NCI-H748 (cell line): ENCODE results near the gene ADGB.
A peak's percentile ranks its signal among the peaks of the same experiment; 100 is the strongest.

Source experiments
- DNase-seq: peaks from one replicate; lab custom pipeline; 2025; ENCODE audit not compliant: unreplicated experiment; lab: John Stamatoyannopoulos, UW

Gene ADGB

DNA sequence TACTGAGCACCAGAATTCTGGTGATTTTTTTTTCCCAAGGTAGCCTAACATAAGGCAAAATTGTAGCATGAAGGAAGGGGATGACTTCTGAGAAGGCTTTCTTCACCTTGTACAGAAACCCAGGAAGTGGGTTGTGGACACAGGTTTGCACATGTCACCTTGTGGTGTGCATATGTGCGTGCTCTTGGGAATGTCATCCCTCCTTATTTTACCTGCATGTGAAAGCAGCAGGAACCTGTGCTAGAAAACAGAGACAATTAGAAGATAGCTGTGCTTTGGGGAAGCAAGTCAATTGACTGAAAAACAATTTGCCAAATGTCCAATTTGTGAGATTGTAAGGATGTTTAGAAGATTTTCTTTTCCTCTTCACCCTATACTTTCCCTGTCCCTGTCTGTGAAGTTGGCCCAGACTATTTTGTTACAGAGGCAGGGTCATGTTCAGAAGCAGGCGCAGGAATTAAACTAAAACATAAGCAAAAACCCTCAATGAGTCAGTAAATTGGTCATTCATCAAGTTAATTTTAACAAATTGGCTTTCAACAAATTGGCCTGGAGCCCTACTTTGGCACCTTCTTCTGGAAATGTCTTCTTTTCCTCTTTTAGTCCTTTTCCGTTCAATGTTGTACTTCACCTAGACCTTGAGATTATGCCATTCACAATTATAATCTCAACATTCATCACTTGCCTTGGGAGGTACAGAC lies 261.2 kb downstream of the ADGB start:
- DNase-seq, result no peak

GRCh38 chr6:146860583-146860982 lies 261.8 kb downstream of the ADGB start:
- DNase-seq, result peak; percentile 35

- DNase-seq, result no peak
Observed at GRCh38 chr6:146861029-146861563, 262.3 kb downstream of the ADGB start.

- no peak for DNase-seq
Observed at GRCh38 chr6:146861716-146862115, 262.9 kb downstream of the ADGB start.

GRCh38 chr6:146862508-146862919 lies 263.7 kb downstream of the ADGB start:
- DNase-seq, result no peak

GRCh38 chr6:146864300-146864699 lies 265.5 kb downstream of the ADGB start:
- DNase-seq, result no peak

DNA sequence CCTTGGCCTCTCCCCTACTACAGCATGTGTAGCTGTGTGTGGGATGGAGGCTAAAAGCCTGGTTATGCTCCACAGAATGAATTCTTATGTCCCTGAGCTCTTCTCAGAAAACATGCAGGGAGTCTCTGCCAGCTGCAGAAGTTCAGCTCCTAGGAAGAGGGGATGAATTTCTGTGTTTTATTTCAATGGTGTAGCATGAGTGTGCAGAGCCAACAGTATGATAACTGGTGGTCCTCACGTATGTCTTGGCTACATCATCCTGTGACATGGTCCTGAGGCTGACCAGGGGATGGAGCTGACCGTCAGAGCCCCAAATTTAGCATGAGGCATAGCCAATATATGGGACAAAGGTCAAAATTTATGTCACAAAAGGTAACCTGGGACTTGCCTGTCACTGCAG lies 266.1 kb downstream of the ADGB start:
- DNase-seq, result no peak
